ENCODE data around the gene PHLPP1.

The PHLPP1 gene

DNA sequence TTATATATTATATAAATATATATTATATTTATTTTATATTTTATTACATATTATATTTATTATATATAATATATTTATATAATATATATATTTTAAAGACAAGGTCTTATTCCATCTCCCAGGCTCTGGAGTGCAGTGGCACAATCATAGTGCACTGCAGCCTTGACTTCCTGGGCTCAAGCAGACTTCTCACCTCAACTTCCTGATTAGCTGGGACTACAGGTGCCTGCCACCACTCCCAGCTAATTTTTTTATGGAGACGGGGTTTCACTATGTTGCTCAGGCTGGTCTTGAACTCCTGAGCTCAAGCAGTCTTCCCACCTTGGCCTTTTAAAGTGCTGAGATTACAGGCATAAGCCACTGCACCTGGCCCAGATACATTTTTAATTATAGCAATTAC, 110.0 kb downstream of the PHLPP1 start:
- H3K27ac ChIP-seq: no peak overlapping the region
- no peaks in the 10 kb centered on the region for H3K27me3 ChIP-seq

DNA sequence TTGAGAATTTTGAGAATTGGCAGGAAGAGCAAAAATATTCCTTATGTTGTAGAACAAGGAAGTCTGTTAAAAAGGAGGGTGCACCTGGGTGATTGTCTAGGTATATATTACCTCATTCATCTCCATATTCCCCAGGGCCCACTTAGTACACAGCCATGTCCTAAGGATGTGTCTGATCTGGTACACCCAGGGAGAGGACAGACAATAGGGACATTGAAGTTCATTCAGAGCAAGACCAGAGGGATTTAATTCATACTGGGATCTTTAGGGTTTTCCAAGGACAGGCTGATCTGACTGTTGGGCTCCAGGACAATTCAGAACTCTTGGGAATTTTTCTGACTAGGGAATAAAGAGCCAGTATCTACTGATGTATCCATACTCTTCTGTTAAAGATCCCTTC, 112.1 kb downstream of the PHLPP1 start:
- Histone ChIP-seq H3K4me1 (ENCODE audit: control insufficient read depth in 1 of 2, insufficient read depth in 1 of 2, low read depth in 1 of 2, low read length in 1 of 2) (no peaks in the 10 kb centered on the region), H3K27me3 (no peaks in the 10 kb centered on the region), H3K27ac (no peak overlapping the region), H3K9me3 (no peaks in the 10 kb centered on the region), H3K4me3 (ENCODE audit: low read depth in 1 of 2, low read length in 1 of 2) (no peak overlapping the region), H3K36me3 (peaks cover 8% of the 10 kb centered on the region)
- TF ChIP-seq, protein P1, sequence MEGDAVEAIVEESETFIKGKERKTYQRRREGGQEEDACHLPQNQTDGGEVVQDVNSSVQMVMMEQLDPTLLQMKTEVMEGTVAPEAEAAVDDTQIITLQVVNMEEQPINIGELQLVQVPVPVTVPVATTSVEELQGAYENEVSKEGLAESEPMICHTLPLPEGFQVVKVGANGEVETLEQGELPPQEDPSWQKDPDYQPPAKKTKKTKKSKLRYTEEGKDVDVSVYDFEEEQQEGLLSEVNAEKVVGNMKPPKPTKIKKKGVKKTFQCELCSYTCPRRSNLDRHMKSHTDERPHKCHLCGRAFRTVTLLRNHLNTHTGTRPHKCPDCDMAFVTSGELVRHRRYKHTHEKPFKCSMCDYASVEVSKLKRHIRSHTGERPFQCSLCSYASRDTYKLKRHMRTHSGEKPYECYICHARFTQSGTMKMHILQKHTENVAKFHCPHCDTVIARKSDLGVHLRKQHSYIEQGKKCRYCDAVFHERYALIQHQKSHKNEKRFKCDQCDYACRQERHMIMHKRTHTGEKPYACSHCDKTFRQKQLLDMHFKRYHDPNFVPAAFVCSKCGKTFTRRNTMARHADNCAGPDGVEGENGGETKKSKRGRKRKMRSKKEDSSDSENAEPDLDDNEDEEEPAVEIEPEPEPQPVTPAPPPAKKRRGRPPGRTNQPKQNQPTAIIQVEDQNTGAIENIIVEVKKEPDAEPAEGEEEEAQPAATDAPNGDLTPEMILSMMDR (IDR thresholded peaks at IDR 0.05): no peak

More for the DNA sequence above, 110.0 kb downstream of the PHLPP1 start:
- no peaks in the 10 kb centered on the region for H3K9me3 ChIP-seq
- H3K36me3 ChIP-seq: peaks cover 6% of the 10 kb centered on the region
- TF ChIP-seq, protein P1 (IDR thresholded peaks at IDR 0.05): no peak
- no peaks in the 10 kb centered on the region for H3K4me1 ChIP-seq (ENCODE audit: control insufficient read depth in 1 of 2, insufficient read depth in 1 of 2, low read depth in 1 of 2, low read length in 1 of 2)
- H3K4me3 ChIP-seq (ENCODE audit: low read depth in 1 of 2, low read length in 1 of 2): no peak overlapping the region

DNA sequence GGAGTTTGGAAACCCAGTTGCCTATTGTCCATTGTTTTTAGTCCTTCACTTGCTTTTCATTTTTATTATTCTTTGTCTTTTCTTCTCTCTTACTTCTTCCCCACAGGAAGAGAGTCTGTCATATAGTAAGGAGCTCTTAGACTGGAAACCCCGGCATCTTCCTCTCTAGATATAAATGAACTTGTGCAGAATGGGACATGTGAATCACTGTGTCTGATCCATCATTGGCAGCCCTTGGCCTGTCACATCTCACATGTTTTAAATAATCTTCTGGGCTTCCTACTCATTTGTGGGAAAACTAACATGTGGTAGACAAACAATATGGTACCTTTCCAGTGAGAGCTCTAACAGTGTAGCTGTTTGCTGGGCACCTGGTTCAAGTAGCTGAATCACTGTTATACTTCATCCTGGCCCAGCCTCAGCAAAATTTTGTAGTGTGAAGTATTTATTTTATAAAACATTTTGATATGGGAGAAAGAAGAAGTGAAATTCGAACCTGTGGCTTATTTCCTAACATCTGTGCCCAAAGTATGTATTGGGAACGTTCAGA, 112.8 kb downstream of the PHLPP1 start:
- no peak overlapping the region for H3K27ac ChIP-seq
- H3K9me3 ChIP-seq: no peaks in the 10 kb centered on the region
- H3K27me3 ChIP-seq: no peaks in the 10 kb centered on the region
- TF ChIP-seq, protein P1 (IDR thresholded peaks at IDR 0.05): no peak
- H3K4me1 ChIP-seq (ENCODE audit: control insufficient read depth in 1 of 2, insufficient read depth in 1 of 2, low read depth in 1 of 2, low read length in 1 of 2): no peaks in the 10 kb centered on the region
- peaks cover 8% of the 10 kb centered on the region for H3K36me3 ChIP-seq
- no peak overlapping the region for H3K4me3 ChIP-seq (ENCODE audit: low read depth in 1 of 2, low read length in 1 of 2)

DNA sequence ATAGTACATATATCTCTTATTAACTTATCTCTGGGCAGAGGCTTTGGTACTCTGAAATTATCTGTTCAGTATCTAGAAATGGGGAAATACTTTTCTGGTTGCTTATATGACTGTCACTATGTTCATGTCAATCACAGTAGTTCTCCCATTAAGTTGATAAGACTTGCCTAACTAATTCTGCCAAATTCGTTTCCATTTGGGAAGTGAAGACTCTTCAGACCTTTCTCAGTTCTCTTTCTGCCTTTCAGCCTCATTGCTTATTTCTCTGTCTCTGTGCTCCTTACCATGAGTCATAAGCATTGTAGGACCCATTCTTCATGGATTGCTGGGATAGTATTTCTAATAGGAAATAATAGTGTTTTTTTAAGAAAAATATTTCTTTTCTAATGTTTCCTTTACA, 113.5 kb downstream of the PHLPP1 start:
- no peak overlapping the region for H3K4me3 ChIP-seq (ENCODE audit: low read depth in 1 of 2, low read length in 1 of 2)
- no peak overlapping the region for H3K27ac ChIP-seq
- peaks cover 8% of the 10 kb centered on the region for H3K36me3 ChIP-seq
- no peaks in the 10 kb centered on the region for H3K27me3 ChIP-seq
- peaks cover 0 to 3% of the 10 kb centered on the region in 2 experiments for H3K4me1 ChIP-seq (ENCODE audit: control insufficient read depth in 1 of 2, insufficient read depth in 1 of 2, low read depth in 1 of 2, low read length in 1 of 2)
- H3K9me3 ChIP-seq: no peaks in the 10 kb centered on the region
- TF ChIP-seq, protein P1 (IDR thresholded peaks at IDR 0.05): no peak

DNA sequence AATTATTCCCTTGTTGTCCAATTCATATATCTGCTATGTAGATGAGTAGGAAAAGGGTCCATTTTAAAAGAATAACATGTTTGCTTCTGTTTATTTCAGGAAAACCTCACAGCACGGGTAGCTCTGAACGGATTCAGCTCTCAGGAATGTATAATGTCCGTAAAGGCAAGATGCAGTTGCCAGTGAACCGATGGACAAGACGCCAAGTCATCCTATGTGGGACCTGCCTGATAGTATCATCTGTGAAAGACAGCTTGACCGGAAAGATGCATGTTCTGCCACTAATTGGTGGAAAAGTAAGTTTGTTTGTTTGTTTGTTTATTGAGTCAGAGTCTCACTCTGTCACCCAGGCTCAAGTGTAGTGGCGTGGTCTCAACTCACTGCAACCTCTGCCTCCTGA, 114.6 kb downstream of the PHLPP1 start:
- no peak overlapping the region for H3K27ac ChIP-seq
- TF ChIP-seq, protein P1 (IDR thresholded peaks at IDR 0.05): no peak
- H3K4me1 ChIP-seq (ENCODE audit: control insufficient read depth in 1 of 2, insufficient read depth in 1 of 2, low read depth in 1 of 2, low read length in 1 of 2): peaks cover 0 to 3% of the 10 kb centered on the region in 2 experiments
- H3K27me3 ChIP-seq: no peaks in the 10 kb centered on the region
- H3K36me3 ChIP-seq: peaks cover 8% of the 10 kb centered on the region
- H3K4me3 ChIP-seq (ENCODE audit: low read depth in 1 of 2, low read length in 1 of 2): no peak overlapping the region
- no peaks in the 10 kb centered on the region for H3K9me3 ChIP-seq

Data from neutrophil (primary cell).